ENCODE data around the gene ZSCAN20.

Gene ZSCAN20

DNA sequence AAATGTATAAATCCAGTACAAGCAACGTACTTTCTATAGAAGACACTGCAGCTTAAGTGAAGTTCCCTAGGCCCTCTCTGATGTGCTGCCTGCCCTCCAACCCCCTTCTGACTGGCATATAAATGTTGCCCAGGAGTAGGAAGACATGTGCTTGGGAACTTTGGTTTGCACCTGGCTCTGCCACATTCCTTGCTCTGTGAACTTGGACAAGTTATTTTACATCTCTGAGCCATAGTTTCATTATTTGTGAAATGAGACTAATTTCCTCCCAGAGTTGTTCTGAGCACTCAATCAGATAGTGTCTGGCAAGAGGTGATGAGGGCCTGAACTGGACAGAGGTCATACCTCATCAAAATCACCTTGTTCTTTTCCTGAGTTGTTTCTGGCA is 38.1 kb upstream of the ZSCAN20 start:
- no peaks in the 10 kb centered on the region for H3K27me3 ChIP-seq (ENCODE audit: control insufficient read depth in 1 of 2, insufficient read depth in 2 of 2, low read length in 2 of 2)
- H3K4me1 ChIP-seq (ENCODE audit: insufficient read depth, low read length), result peaks cover 8% of the 10 kb centered on the region
- no peaks in the 10 kb centered on the region for H3K36me3 ChIP-seq (ENCODE audit: insufficient read depth, low read length)

GRCh38 chr1:33435096-33435820 is 37.2 kb upstream of the ZSCAN20 start:
- H3K4me3 ChIP-seq (ENCODE audit: low read depth in 1 of 2, low read length in 2 of 2), result no peak overlapping the region
- H3K4me1 ChIP-seq (ENCODE audit: insufficient read depth, low read length), result no peaks in the 10 kb centered on the region
- no peak overlapping the region for H3K9ac ChIP-seq (ENCODE audit: low read length)
- no peak overlapping the region for H3K27ac ChIP-seq (ENCODE audit: low read depth, low read length)
- H3K9me3 ChIP-seq (ENCODE audit: low read length), result no peaks in the 10 kb centered on the region
- no peaks in the 10 kb centered on the region for H3K27me3 ChIP-seq (ENCODE audit: control insufficient read depth in 1 of 2, insufficient read depth in 2 of 2, low read length in 2 of 2)
- H3K36me3 ChIP-seq (ENCODE audit: insufficient read depth, low read length), result no peaks in the 10 kb centered on the region

More for the DNA sequence above, 38.1 kb upstream of the ZSCAN20 start:
- Histone ChIP-seq H3K27ac (ENCODE audit: low read depth, low read length) (no peak overlapping the region), H3K9ac (ENCODE audit: low read length) (no peak overlapping the region), H3K4me3 (ENCODE audit: low read depth in 1 of 2, low read length in 2 of 2) (no peak overlapping the region), H3K9me3 (ENCODE audit: low read length) (no peaks in the 10 kb centered on the region)

GRCh38 chr1:33436557-33437285 is 35.7 kb upstream of the ZSCAN20 start:
- no peaks in the 10 kb centered on the region for H3K27me3 ChIP-seq (ENCODE audit: control insufficient read depth in 1 of 2, insufficient read depth in 2 of 2, low read length in 2 of 2)
- H3K9me3 ChIP-seq (ENCODE audit: low read length), result no peaks in the 10 kb centered on the region
- H3K9ac ChIP-seq (ENCODE audit: low read length), result no peak overlapping the region
- H3K4me3 ChIP-seq (ENCODE audit: low read depth in 1 of 2, low read length in 2 of 2), result no peak overlapping the region
- no peaks in the 10 kb centered on the region for H3K36me3 ChIP-seq (ENCODE audit: insufficient read depth, low read length)
- H3K27ac ChIP-seq (ENCODE audit: low read depth, low read length), result no peak overlapping the region
- H3K4me1 ChIP-seq (ENCODE audit: insufficient read depth, low read length), result no peaks in the 10 kb centered on the region

GRCh38 chr1:33438364-33439160 is 33.9 kb upstream of the ZSCAN20 start:
- Histone ChIP-seq H3K36me3 (ENCODE audit: insufficient read depth, low read length) (no peaks in the 10 kb centered on the region), H3K9ac (ENCODE audit: low read length) (no peak overlapping the region), H3K4me1 (ENCODE audit: insufficient read depth, low read length) (peaks cover 6% of the 10 kb centered on the region), H3K9me3 (ENCODE audit: low read length) (no peaks in the 10 kb centered on the region), H3K27ac (ENCODE audit: low read depth, low read length) (no peak overlapping the region), H3K27me3 (ENCODE audit: control insufficient read depth in 1 of 2, insufficient read depth in 2 of 2, low read length in 2 of 2) (no peaks in the 10 kb centered on the region), H3K4me3 (ENCODE audit: low read depth in 1 of 2, low read length in 2 of 2) (no peak overlapping the region)

DNA sequence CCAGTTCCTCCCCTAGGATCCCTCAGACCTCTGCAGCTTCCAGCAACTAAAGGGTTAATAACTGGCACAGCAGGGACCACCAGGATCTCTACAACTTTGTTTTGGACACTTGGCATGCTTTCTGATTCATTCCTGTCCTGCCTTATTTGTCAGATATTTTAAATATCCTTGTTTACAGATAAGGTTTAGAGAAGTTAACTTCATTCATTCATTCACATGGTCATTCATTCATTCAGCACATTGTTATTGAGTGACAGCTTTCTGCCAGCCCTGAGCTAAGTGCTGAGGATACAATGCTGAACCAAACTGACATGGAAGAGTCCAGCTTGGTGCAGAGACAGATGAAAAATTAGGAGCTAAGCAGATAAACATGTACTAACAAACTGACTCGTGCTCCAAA is 32.8 kb upstream of the ZSCAN20 start:
- Histone ChIP-seq H3K27me3 (ENCODE audit: control insufficient read depth in 1 of 2, insufficient read depth in 2 of 2, low read length in 2 of 2) (no peaks in the 10 kb centered on the region), H3K4me1 (ENCODE audit: insufficient read depth, low read length) (peaks cover 13% of the 10 kb centered on the region), H3K9me3 (ENCODE audit: low read length) (no peaks in the 10 kb centered on the region), H3K9ac (ENCODE audit: low read length) (no peak overlapping the region), H3K36me3 (ENCODE audit: insufficient read depth, low read length) (no peaks in the 10 kb centered on the region), H3K4me3 (ENCODE audit: low read depth in 1 of 2, low read length in 2 of 2) (no peak overlapping the region), H3K27ac (ENCODE audit: low read depth, low read length) (no peak overlapping the region)

DNA sequence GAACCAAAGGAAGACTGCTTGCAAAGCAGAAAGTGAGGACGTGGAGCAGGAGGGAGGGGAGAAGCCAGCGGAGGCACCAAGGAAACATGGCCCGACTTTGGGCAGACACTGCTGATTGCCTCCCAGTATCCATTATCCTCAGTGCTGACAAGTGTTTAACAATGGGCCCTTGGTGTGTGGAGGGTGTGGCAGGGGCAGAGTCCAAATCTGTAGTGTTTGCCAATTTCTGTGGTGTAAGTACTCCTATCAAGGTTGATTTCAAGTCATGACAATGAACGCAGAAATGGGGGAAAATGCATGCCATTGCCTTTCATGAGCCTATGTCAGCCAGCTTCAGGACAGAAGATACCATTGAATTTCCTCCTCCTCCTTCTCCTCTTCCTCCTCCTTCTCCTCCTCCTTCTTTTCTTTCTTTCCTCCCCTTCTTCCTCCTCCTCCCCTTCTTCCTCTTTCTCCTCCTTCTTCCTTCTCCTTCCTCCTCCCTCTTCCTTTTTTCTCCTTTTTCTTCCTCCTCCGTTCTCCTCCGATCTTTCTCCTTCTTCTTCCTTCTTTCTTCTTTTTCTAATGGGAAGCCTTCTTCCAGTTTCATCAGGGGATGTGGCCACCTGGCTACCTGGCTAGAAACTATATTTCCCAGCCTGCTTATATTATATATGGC is 31.2 kb upstream of the ZSCAN20 start:
- no peak overlapping the region for H3K4me3 ChIP-seq (ENCODE audit: low read depth in 1 of 2, low read length in 2 of 2)
- H3K27ac ChIP-seq (ENCODE audit: low read depth, low read length), result no peak overlapping the region
- no peaks in the 10 kb centered on the region for H3K27me3 ChIP-seq (ENCODE audit: control insufficient read depth in 1 of 2, insufficient read depth in 2 of 2, low read length in 2 of 2)
- no peaks in the 10 kb centered on the region for H3K36me3 ChIP-seq (ENCODE audit: insufficient read depth, low read length)
- H3K9me3 ChIP-seq (ENCODE audit: low read length), result no peaks in the 10 kb centered on the region
- peaks cover 13% of the 10 kb centered on the region for H3K4me1 ChIP-seq (ENCODE audit: insufficient read depth, low read length)
- no peak overlapping the region for H3K9ac ChIP-seq (ENCODE audit: low read length)

- Histone ChIP-seq H3K4me1 (ENCODE audit: insufficient read depth, low read length) (peaks cover 13% of the 10 kb centered on the region), H3K27ac (ENCODE audit: low read depth, low read length) (no peak overlapping the region), H3K9ac (ENCODE audit: low read length) (no peak overlapping the region), H3K4me3 (ENCODE audit: low read depth in 1 of 2, low read length in 2 of 2) (no peak overlapping the region), H3K9me3 (ENCODE audit: low read length) (no peaks in the 10 kb centered on the region), H3K36me3 (ENCODE audit: insufficient read depth, low read length) (no peaks in the 10 kb centered on the region), H3K27me3 (ENCODE audit: control insufficient read depth in 1 of 2, insufficient read depth in 2 of 2, low read length in 2 of 2) (no peaks in the 10 kb centered on the region)
These were observed 30.3 kb upstream of the ZSCAN20 start for GRCh38 chr1:33442141-33442540.

DNA sequence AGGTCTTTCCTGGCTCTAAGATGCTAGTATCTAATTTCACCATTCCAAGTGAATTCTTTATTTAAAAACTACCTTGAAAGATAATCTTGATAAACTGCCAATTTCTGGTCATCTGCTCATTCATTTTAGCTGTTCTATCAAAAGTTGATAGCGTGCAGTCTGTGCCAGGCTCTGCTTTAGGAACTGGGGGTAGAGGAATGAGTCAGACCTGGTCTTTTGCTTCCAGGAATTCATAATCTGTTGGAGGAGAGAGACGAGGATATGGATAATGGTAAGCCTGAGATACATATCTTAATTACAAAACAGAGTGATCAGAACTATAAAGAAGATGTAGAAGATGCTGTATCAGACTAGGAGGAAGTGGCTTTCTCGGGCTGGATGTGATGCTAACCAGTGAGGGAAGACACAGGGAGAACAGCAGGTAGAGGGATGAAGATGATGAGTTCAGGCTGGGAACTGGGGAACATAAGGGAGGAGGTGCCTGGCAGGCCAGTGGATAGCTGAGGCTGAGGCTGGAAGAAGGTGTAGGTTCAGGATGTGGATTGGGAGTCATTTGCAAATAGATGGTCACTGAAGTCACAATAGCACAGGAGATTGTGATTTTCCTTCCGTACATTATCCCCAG is 29.3 kb upstream of the ZSCAN20 start:
- Histone ChIP-seq H3K27ac (ENCODE audit: low read depth, low read length) (peak overlapping the region; percentile 57), H3K4me1 (ENCODE audit: insufficient read depth, low read length) (peaks cover 13% of the 10 kb centered on the region), H3K9ac (ENCODE audit: low read length) (no peak overlapping the region), H3K9me3 (ENCODE audit: low read length) (no peaks in the 10 kb centered on the region), H3K27me3 (ENCODE audit: control insufficient read depth in 1 of 2, insufficient read depth in 2 of 2, low read length in 2 of 2) (no peaks in the 10 kb centered on the region), H3K36me3 (ENCODE audit: insufficient read depth, low read length) (no peaks in the 10 kb centered on the region), H3K4me3 (ENCODE audit: low read depth in 1 of 2, low read length in 2 of 2) (no peak overlapping the region)

DNA sequence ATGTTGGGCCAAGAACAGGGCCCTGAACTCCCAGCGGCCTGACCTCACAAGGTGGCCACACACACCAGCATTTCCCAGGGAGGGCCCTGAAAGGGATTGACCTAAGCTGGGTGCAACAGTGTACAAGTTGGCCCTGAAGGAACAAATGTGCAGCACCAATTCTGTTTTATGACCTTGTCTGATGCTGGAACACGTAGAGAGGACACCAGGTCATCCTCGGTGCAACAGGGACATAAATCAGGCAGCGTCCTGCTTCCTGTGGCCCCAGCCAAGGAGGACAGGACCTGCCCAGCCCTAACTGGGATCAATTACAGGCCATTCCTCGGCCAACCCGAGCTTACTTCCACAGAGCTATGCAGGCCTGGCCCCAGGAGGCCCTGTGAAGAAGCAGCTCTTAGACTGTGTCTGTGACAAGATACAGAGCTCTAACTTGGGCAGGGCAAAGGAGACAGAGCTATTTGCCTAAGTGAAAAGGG is 28.7 kb upstream of the ZSCAN20 start:
- Histone ChIP-seq H3K9ac (ENCODE audit: low read length) (no peak overlapping the region), H3K27ac (ENCODE audit: low read depth, low read length) (peak overlapping the region; percentile 57), H3K4me1 (ENCODE audit: insufficient read depth, low read length) (peaks cover 13% of the 10 kb centered on the region), H3K4me3 (ENCODE audit: low read depth in 1 of 2, low read length in 2 of 2) (no peak overlapping the region), H3K27me3 (ENCODE audit: control insufficient read depth in 1 of 2, insufficient read depth in 2 of 2, low read length in 2 of 2) (no peaks in the 10 kb centered on the region), H3K9me3 (ENCODE audit: low read length) (no peaks in the 10 kb centered on the region), H3K36me3 (ENCODE audit: insufficient read depth, low read length) (no peaks in the 10 kb centered on the region)

- no peaks in the 10 kb centered on the region for H3K27me3 ChIP-seq (ENCODE audit: control insufficient read depth in 1 of 2, insufficient read depth in 2 of 2, low read length in 2 of 2)
- H3K4me1 ChIP-seq (ENCODE audit: insufficient read depth, low read length), result peaks cover 13% of the 10 kb centered on the region
- H3K27ac ChIP-seq (ENCODE audit: low read depth, low read length), result no peak overlapping the region
- H3K9me3 ChIP-seq (ENCODE audit: low read length), result no peaks in the 10 kb centered on the region
- H3K36me3 ChIP-seq (ENCODE audit: insufficient read depth, low read length), result no peaks in the 10 kb centered on the region
- H3K9ac ChIP-seq (ENCODE audit: low read length), result no peak overlapping the region
- H3K4me3 ChIP-seq (ENCODE audit: low read depth in 1 of 2, low read length in 2 of 2), result no peak overlapping the region
These were observed 27.3 kb upstream of the ZSCAN20 start for GRCh38 chr1:33445108-33445507.

- Histone ChIP-seq H3K9ac (ENCODE audit: low read length) (no peak overlapping the region), H3K27me3 (ENCODE audit: control insufficient read depth in 1 of 2, insufficient read depth in 2 of 2, low read length in 2 of 2) (no peaks in the 10 kb centered on the region)
These were observed 25.9 kb upstream of the ZSCAN20 start for GRCh38 chr1:33446590-33446989.

More at GRCh38 chr1:33446590-33446989, 25.9 kb upstream of the ZSCAN20 start:
- Histone ChIP-seq H3K4me3 (ENCODE audit: low read depth in 1 of 2, low read length in 2 of 2) (no peak overlapping the region), H3K36me3 (ENCODE audit: insufficient read depth, low read length) (no peaks in the 10 kb centered on the region), H3K4me1 (ENCODE audit: insufficient read depth, low read length) (peaks cover 13% of the 10 kb centered on the region), H3K9me3 (ENCODE audit: low read length) (no peaks in the 10 kb centered on the region), H3K27ac (ENCODE audit: low read depth, low read length) (no peak overlapping the region)

All from muscle layer of colon (tissue), 2 donors.